Transverse colon (tissue), 4 donors: ENCODE results near the gene RAX2. TPM values are rescaled to one million over a fixed set of nuclear protein-coding genes. Genes with fewer than 3 reads are reported as not detected.
"Not testable (repeated sequence)": the region's sequence is repeated elsewhere in the genome, so short reads cannot be mapped to it uniquely, and the experiment has no call there.

Experiments used
- DNase-seq: peaks from one replicate; pipeline ENCODE4 v3.0.0-alpha.2; 2019
- H3K27ac ChIP-seq, 4 donors: fragments of 200-600 bp; sonication (generic); 2 replicates each; pipeline ENCODE4 v1.5.1; 2016 to 2018; ENCODE audit warnings: inconsistent platforms in 4 of 4
- H3K27me3 ChIP-seq: fragments of 200-600 bp; sonication (generic); 2 replicates; pipeline ENCODE4 v1.5.1; 2017; ENCODE audit warnings: inconsistent platforms
- H3K36me3 ChIP-seq, 4 donors: fragments of 200-600 bp; sonication (generic); 2 replicates each; pipeline ENCODE4 v1.5.1; 2017 to 2019; ENCODE audit warnings: inconsistent platforms in 4 of 4
- H3K4me1 ChIP-seq, 4 donors: fragments of 200-600 bp; sonication (generic); 2 replicates each; pipeline ENCODE4 v1.5.1; 2017 to 2020; ENCODE audit warnings: inconsistent platforms in 4 of 4
- H3K4me3 ChIP-seq, 4 donors: fragments of 200-600 bp; sonication (generic); 1 replicate in 1 of 4; 2 replicates in 3 of 4; pipeline versions ENCODE4 v1.5.1 to v1.6.1; 2017 to 2019; ENCODE audit warnings: inconsistent platforms in 4 of 4
- H3K9me3 ChIP-seq, 2 donors: fragments of 200-600 bp; sonication (generic); 2 replicates each; pipeline ENCODE4 v1.5.1; 2017 to 2019; ENCODE audit warnings: inconsistent platforms in 2 of 2
- CTCF ChIP-seq, 5 experiments: fragments of 200-600 bp in 3 of 5; fragments of 450-650 bp in 2 of 5; sonication (generic) in 3 of 5; IDR thresholded peaks; 1 replicate in 2 of 5; 2 replicates in 3 of 5; pipeline ENCODE4 v1.5.1; 2016 to 2017; ENCODE audit warnings: antibody characterized with exemption in 5 of 5, inconsistent platforms in 3 of 5, mild to moderate bottlenecking in 2 of 5, moderate library complexity in 1 of 5
- EP300 ChIP-seq: sonication (generic); formaldehyde crosslinking; IDR thresholded peaks from one replicate; pipeline ENCODE4 v1.6.1; 2017; ENCODE audit warnings: antibody characterized with exemption, low read depth
- POLR2A ChIP-seq: fragments of 450-650 bp; IDR thresholded peaks from one replicate; pipeline ENCODE4 v1.6.1; 2016; ENCODE audit warnings: antibody characterized with exemption, mild to moderate bottlenecking, moderate library complexity
- POLR2AphosphoS5 ChIP-seq, 3 donors: sonication (generic); formaldehyde crosslinking; IDR thresholded peaks; one replicate each; pipeline ENCODE4 v1.6.1; 2016; ENCODE audit warnings: antibody characterized with exemption in 3 of 3
- WGBS, 2 donors: methylation state at CpG; one replicate each; pipeline ENCODE4 v1.1.5; 2018; ENCODE audit warnings: low coverage in 1 of 2; 5-methylcytosine and 5-hydroxymethylcytosine counted together
- in situ Hi-C, 4 donors: fragments of 200-750 bp; cut with MboI; loops; one replicate each; pipeline versions ENCODE4 v1.15.0 to v1.15.1; 2017; ENCODE audit warnings: low sequenced_read_pairs in 3 of 4, low pct_ligation_motif_present in 1 of 4, low pct_unique_long_range_greater_than_20kb in 1 of 4
- intact Hi-C: fragments of 100-400 bp; cut with DNase I; formaldehyde crosslinking; loops from one replicate; pipeline ENCODE4 v1.15.1; 2023; ENCODE audit warnings: low total_unique reads
- total RNA-seq, 4 donors: library from RNA; depleted of rRNA; stranded (reverse); fragments of >200 nt; gene quantifications; one replicate each; pipeline ENCODE4 v1.1.0, GENCODE V29; 2016

RAX2 gene
- total RNA-seq, 4 donors from 2014 or later = not detected

GRCh38 chr19:3760871-3761361 is 11.1 kb downstream of the RAX2 start:
- Histone ChIP-seq H3K9me3 (no peaks in the 10 kb centered on the region), H3K36me3 (peaks cover 0 to 12% (median 0%) of the 10 kb centered on the region in 4 donors), H3K4me1 (peaks cover 7 to 42% (median 33%) of the 10 kb centered on the region in 4 donors), H3K27me3 (no peaks in the 10 kb centered on the region), H3K27ac (peak overlapping the region; percentile 93 to 98 (median 96)), H3K4me3 (peak overlapping the region; percentile 86 to 95 (median 90))
- 24 to 40% methylated on average over 1 to 7 of the region's 7 CpGs for WGBS, 2 donors
- no peak for DNase-seq
- intact Hi-C loops = no loop called here
- in situ Hi-C loops = no loop called here
- no peak for TF ChIP-seq POLR2AphosphoS5 (IDR thresholded peaks at IDR 0.05)
- no peak for TF ChIP-seq POLR2A

GRCh38 chr19:3759482-3760254 is 12.4 kb downstream of the RAX2 start:
- intact Hi-C loops = no loop called here
- no peak overlapping the region for H3K27ac ChIP-seq
- DNase-seq = no peak

GRCh38 chr19:3758297-3758696 is 13.7 kb downstream of the RAX2 start:
- in situ Hi-C loops, H3K4me3 ChIP-seq, H3K27me3 ChIP-seq, H3K9me3 ChIP-seq, H3K36me3 ChIP-seq, intact Hi-C loops, DNase-seq, H3K27ac ChIP-seq: not testable (repeated sequence)
- peaks cover 7 to 34% (median 29%) of the 10 kb centered on the region in 4 donors for H3K4me1 ChIP-seq
- 95 to 100% methylated on average over 5 to 13 of the region's 13 CpGs for WGBS, 2 donors

More at GRCh38 chr19:3759482-3760254, 12.4 kb downstream of the RAX2 start:
- H3K36me3 ChIP-seq = peaks cover 0 to 5% (median 0%) of the 10 kb centered on the region in 4 donors
- in situ Hi-C loops = no loop called here
- H3K4me3 ChIP-seq = no peak overlapping the region
- peaks cover 7 to 42% (median 33%) of the 10 kb centered on the region in 4 donors for H3K4me1 ChIP-seq
- WGBS, 2 donors = 90% methylated on average over 17 of the region's 19 CpGs; no CpG with 5 or more reads in 1 of the 2 donors
- no peaks in the 10 kb centered on the region for H3K27me3 ChIP-seq
- no peaks in the 10 kb centered on the region for H3K9me3 ChIP-seq
- TF ChIP-seq POLR2AphosphoS5 (IDR thresholded peaks at IDR 0.05) (no peak), CTCF (IDR thresholded peaks at IDR 0.05) (no peak), EP300 (no peak), POLR2A (no peak)

GRCh38 chr19:3757705-3758104 is 14.3 kb downstream of the RAX2 start:
- H3K27ac ChIP-seq, H3K36me3 ChIP-seq, in situ Hi-C loops, H3K9me3 ChIP-seq, DNase-seq, intact Hi-C loops, H3K27me3 ChIP-seq, H3K4me3 ChIP-seq: not testable (repeated sequence)
- WGBS, 2 donors = 60 to 96% methylated on average over 1 to 7 of the region's 7 CpGs
- H3K4me1 ChIP-seq = peaks cover 7 to 31% (median 25%) of the 10 kb centered on the region in 4 donors

- in situ Hi-C loops = no loop called here
- no peaks in the 10 kb centered on the region for H3K9me3 ChIP-seq
- H3K27ac ChIP-seq = no peak overlapping the region
- intact Hi-C loops = no loop called here
- no peak for DNase-seq
- TF ChIP-seq EP300 (no peak), CTCF (IDR thresholded peaks at IDR 0.05) (no peak), POLR2A (no peak), POLR2AphosphoS5 (IDR thresholded peaks at IDR 0.05) (no peak)
- 94% methylated on average over 44 of the region's 51 CpGs; no CpG with 5 or more reads in 1 of the 2 donors for WGBS, 2 donors
- no peak overlapping the region for H3K4me3 ChIP-seq
- H3K4me1 ChIP-seq = peaks cover 0 to 4% (median 0%) of the 10 kb centered on the region in 4 donors
- H3K27me3 ChIP-seq = no peaks in the 10 kb centered on the region
- H3K36me3 ChIP-seq = peaks cover 0 to 26% (median 12%) of the 10 kb centered on the region in 4 donors
These were observed 18.2 kb downstream of the RAX2 start for GRCh38 chr19:3753631-3754410.
